ENCODE measurements around the gene EXOC6B.

DNA sequence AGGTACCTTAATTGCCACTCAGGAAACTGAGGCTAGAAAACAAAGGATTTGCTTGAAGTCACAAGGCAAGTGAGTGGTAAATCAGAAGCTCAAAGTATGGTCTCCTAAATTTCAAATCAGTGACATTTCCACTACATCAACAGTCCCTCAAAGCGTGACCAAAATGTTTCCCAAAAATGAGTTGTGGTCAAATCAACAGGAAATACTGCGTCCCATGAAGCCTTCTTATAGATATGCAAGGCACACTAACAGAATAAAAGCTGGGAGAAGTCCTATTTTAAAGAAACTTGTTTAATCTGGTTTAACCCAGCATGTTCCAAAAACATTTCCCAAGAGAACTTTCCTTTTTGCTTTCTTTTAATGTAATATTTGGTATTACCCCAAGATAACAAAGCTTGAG lies 249.4 kb downstream of the EXOC6B start:
- TF ChIP-seq POLR2A (IDR thresholded peaks at IDR 0.05), result no peak
- TF ChIP-seq, protein P1, sequence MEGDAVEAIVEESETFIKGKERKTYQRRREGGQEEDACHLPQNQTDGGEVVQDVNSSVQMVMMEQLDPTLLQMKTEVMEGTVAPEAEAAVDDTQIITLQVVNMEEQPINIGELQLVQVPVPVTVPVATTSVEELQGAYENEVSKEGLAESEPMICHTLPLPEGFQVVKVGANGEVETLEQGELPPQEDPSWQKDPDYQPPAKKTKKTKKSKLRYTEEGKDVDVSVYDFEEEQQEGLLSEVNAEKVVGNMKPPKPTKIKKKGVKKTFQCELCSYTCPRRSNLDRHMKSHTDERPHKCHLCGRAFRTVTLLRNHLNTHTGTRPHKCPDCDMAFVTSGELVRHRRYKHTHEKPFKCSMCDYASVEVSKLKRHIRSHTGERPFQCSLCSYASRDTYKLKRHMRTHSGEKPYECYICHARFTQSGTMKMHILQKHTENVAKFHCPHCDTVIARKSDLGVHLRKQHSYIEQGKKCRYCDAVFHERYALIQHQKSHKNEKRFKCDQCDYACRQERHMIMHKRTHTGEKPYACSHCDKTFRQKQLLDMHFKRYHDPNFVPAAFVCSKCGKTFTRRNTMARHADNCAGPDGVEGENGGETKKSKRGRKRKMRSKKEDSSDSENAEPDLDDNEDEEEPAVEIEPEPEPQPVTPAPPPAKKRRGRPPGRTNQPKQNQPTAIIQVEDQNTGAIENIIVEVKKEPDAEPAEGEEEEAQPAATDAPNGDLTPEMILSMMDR (IDR thresholded peaks at IDR 0.05), result no peak
